ENCODE measurements around the gene PRODH. TPM values are rescaled to one million over a fixed set of nuclear protein-coding genes. Genes with fewer than 3 reads are reported as not detected.

Gene PRODH
- total RNA-seq, result 10 to 100 TPM; 32.9 to 84.2 (median 65.0) TPM

DNA sequence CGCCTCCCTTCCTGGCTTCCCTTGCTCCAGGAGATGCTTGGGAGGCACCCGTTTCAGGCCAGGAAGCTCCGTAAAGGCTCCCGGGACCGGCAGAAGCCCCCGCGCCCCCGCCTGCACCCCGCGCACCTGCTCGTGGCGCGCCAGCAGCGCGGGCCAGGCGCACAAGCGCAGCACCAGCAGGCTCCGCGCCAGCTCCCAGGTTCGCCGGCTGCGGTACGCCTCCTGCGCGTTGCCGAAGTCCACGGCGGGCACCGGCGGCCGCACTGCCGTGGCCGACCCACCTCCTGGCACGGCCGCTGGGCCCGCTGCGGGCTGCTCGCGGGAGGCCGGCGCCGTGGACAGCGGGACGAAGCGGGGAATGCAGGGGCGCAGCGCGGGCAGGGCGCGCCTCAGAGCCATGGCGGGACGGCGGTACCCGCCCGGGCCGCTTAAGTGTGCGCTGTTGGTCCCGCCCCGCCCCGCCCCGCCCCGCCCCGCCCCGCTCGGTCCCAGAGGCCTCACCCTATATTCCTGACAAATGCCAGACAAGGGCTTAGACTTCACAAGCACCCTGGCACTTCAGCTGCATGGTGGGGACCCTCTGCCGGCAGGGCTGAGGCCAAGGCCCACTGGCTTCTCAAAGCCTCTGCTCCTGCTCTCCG, at the start of gene PRODH:
Gene PRODH, minus strand, starts transcription at position 405 of the 641 bp plus-strand sequence. Its CDS starts 6 bp downstream, at position 399.
- no CpG with 5 or more reads among the region's 67 CpGs for WGBS
- DNase-seq (ENCODE audit: low spot score in 2 of 2), result no peak

GRCh38 chr22:18985780-18986179, 49.7 kb upstream of the PRODH start:
- H3K27me3 ChIP-seq, result peaks cover 9% of the 10 kb centered on the region

More for the DNA sequence above, at the start of gene PRODH:
- H3K27me3 ChIP-seq, result no peaks in the 10 kb centered on the region
- H3K36me3 ChIP-seq, result no peaks in the 10 kb centered on the region
- H3K4me3 ChIP-seq, result no peak within 1 kb of the TSS
- no peaks in the 10 kb centered on the region for H3K9me3 ChIP-seq
- no peak for TF ChIP-seq POLR2A (IDR thresholded peaks at IDR 0.05)
- no peak for TF ChIP-seq EP300 (IDR thresholded peaks at IDR 0.05)
- H3K27ac ChIP-seq, result no peak within 1 kb of the TSS
- H3K4me1 ChIP-seq, result no peaks in the 10 kb centered on the region

GRCh38 chr22:18984564-18984963, 48.5 kb upstream of the PRODH start:
- H3K9me3 ChIP-seq, result no peaks in the 10 kb centered on the region
- WGBS, result 79% methylated on average over 2 of the region's 10 CpGs
- H3K4me1 ChIP-seq, result no peaks in the 10 kb centered on the region
- TF ChIP-seq EP300 (IDR thresholded peaks at IDR 0.05), result no peak
- TF ChIP-seq, protein P1, sequence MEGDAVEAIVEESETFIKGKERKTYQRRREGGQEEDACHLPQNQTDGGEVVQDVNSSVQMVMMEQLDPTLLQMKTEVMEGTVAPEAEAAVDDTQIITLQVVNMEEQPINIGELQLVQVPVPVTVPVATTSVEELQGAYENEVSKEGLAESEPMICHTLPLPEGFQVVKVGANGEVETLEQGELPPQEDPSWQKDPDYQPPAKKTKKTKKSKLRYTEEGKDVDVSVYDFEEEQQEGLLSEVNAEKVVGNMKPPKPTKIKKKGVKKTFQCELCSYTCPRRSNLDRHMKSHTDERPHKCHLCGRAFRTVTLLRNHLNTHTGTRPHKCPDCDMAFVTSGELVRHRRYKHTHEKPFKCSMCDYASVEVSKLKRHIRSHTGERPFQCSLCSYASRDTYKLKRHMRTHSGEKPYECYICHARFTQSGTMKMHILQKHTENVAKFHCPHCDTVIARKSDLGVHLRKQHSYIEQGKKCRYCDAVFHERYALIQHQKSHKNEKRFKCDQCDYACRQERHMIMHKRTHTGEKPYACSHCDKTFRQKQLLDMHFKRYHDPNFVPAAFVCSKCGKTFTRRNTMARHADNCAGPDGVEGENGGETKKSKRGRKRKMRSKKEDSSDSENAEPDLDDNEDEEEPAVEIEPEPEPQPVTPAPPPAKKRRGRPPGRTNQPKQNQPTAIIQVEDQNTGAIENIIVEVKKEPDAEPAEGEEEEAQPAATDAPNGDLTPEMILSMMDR (IDR thresholded peaks at IDR 0.05), result no peak
- no peak for TF ChIP-seq POLR2AphosphoS5 (IDR thresholded peaks at IDR 0.05)
- TF ChIP-seq POLR2A (IDR thresholded peaks at IDR 0.05), result no peak
- no peaks in the 10 kb centered on the region for H3K36me3 ChIP-seq
- no peak overlapping the region for H3K4me3 ChIP-seq
- DNase-seq (ENCODE audit: low spot score in 2 of 2), result no peak
- H3K27ac ChIP-seq, result no peak overlapping the region
- peaks cover 3% of the 10 kb centered on the region for H3K27me3 ChIP-seq

More at GRCh38 chr22:18985780-18986179, 49.7 kb upstream of the PRODH start:
- H3K27ac ChIP-seq, result no peak overlapping the region
- WGBS, result 92% methylated on average over 15 of the region's 21 CpGs
- no peaks in the 10 kb centered on the region for H3K9me3 ChIP-seq
- TF ChIP-seq, protein P1 (IDR thresholded peaks at IDR 0.05), result no peak
- TF ChIP-seq POLR2AphosphoS5 (IDR thresholded peaks at IDR 0.05), result no peak
- H3K36me3 ChIP-seq, result no peaks in the 10 kb centered on the region
- no peak for DNase-seq (ENCODE audit: low spot score in 2 of 2)
- H3K4me3 ChIP-seq, result no peak overlapping the region
- no peaks in the 10 kb centered on the region for H3K4me1 ChIP-seq

DNA sequence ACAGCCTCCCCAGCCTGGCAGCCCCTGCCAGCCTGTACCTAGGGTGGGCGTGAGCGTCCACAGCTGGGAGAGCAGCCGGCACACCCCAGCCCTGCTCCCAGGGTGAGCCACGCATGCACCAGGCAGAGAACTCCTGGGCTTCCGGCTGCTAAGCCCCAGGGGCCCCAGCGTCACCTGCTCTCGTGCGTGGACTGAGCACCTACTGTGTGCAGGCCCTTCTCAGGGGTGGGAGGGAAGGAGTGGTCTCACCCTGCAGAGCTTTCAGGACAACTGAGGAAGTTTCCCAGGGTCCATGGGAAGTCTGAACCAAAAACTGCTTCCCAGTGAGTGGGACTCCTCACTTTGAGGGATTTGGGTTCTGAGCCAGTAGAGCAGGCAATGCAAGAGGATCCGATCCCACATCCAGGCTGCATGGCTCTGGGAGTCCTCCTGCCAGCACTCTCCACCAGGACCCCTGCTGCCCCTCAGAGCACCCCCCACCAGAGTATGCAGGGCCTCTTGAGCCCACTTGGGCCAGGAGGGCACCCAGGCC, 47.1 kb upstream of the PRODH start:
- WGBS, result 89% methylated on average over 1 of the region's 9 CpGs
- peaks cover 3% of the 10 kb centered on the region for H3K27me3 ChIP-seq
- DNase-seq (ENCODE audit: low spot score in 2 of 2), result no peak
- no peaks in the 10 kb centered on the region for H3K4me1 ChIP-seq
- no peaks in the 10 kb centered on the region for H3K9me3 ChIP-seq
- H3K27ac ChIP-seq, result no peak overlapping the region
- no peak overlapping the region for H3K4me3 ChIP-seq
- TF ChIP-seq, protein P1 (IDR thresholded peaks at IDR 0.05), result no peak
- TF ChIP-seq POLR2A (IDR thresholded peaks at IDR 0.05), result no peak
- TF ChIP-seq POLR2AphosphoS5 (IDR thresholded peaks at IDR 0.05), result no peak
- TF ChIP-seq EP300 (IDR thresholded peaks at IDR 0.05), result no peak
- H3K36me3 ChIP-seq, result no peaks in the 10 kb centered on the region

DNA sequence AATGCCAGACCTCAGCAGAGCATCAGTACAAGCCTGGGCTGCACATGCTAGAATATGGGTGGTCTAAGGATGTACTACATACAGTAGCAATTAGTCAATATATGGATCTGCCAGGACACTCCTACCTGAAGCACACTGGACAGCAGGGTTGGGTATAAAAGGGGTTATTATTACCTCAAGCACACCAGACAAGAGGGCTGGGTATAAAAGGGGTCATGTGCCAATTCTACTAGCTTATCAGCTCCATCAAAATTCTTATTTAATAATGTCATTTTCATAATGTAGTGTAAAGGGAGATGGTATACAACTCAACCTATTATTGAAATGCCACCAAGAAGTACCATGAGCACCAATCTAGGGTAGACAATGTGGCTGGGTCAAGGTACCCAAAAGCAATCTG, 44.7 kb upstream of the PRODH start:
- Histone ChIP-seq H3K4me3 (no peak overlapping the region), H3K36me3 (no peaks in the 10 kb centered on the region), H3K27ac (no peak overlapping the region), H3K4me1 (no peaks in the 10 kb centered on the region), H3K27me3 (peaks cover 3% of the 10 kb centered on the region), H3K9me3 (no peaks in the 10 kb centered on the region)
- no peak for DNase-seq (ENCODE audit: low spot score in 2 of 2)
- TF ChIP-seq POLR2A (IDR thresholded peaks at IDR 0.05) (no peak), EP300 (IDR thresholded peaks at IDR 0.05) (no peak), POLR2AphosphoS5 (IDR thresholded peaks at IDR 0.05) (no peak)
- TF ChIP-seq, protein P1 (IDR thresholded peaks at IDR 0.05), result no peak

All from suprapubic skin (tissue), 4 donors.